ENCODE measurements around the gene CGB7. TPM values are rescaled to one million over a fixed set of nuclear protein-coding genes. Genes with fewer than 3 reads are reported as not detected.

The CGB7 gene
- total and polyA plus RNA-seq, 2 donors (not counting 1 experiment from before 2014, with no cell fraction given): not detected

GRCh38 chr19:49064029-49064629 is 6.6 kb upstream of the CGB7 start:
- Histone ChIP-seq H3K36me3 (replicated peaks in 1 of 2; ENCODE audit: control extremely low read depth in 1 of 2, control insufficient read depth in 1 of 2, extremely low read depth in 1 of 2, insufficient read depth in 2 of 2, low read length in 1 of 2) (no peaks in the 10 kb centered on the region), H3K27me3 (replicated peaks in 1 of 4; ENCODE audit: control extremely low read depth in 1 of 4, control insufficient read depth in 3 of 4, insufficient read depth in 4 of 4, low read length in 3 of 4) (peaks cover 0 to 58% (median 20%) of the 10 kb centered on the region in 4 experiments), H4K20me1 (ENCODE audit: control insufficient read depth, insufficient read depth, low read length, poor library complexity, severe bottlenecking) (no peaks in the 10 kb centered on the region), H3K4me2 (replicated peaks; ENCODE audit: low read depth, low read length, poor library complexity, severe bottlenecking) (peak overlapping the region; percentile 49), H3K79me2 (ENCODE audit: control insufficient read depth, insufficient read depth, low read length) (no peaks in the 10 kb centered on the region), H3K27ac (ENCODE audit: low read length in 2 of 2) (no peak overlapping the region), H3K9me3 (ENCODE audit: control extremely low read depth in 1 of 3, control insufficient read depth in 2 of 3, insufficient read depth in 1 of 3, low read length in 2 of 3) (peaks cover 0 to 9% (median 0%) of the 10 kb centered on the region in 3 donors), H3K4me1 (ENCODE audit: control insufficient read depth in 2 of 2, insufficient read depth in 2 of 2, low read length in 2 of 2) (peaks cover 0 to 5% of the 10 kb centered on the region in 2 donors), H3K9ac (ENCODE audit: low read length) (no peak overlapping the region), H2AFZ (ENCODE audit: insufficient read depth, low read depth, low read length, poor library complexity, severe bottlenecking) (no peak overlapping the region), H3K4me3 (ENCODE audit: control extremely low read depth in 1 of 5, extremely low read depth in 1 of 5, insufficient read depth in 1 of 5, low read depth in 2 of 5, low read length in 4 of 5) (no peak overlapping the region)
- Mint-ChIP-seq H3K27me3 (peaks cover 47% of the 10 kb centered on the region), H3K4me3 (no peak overlapping the region), H3K9me3 (ENCODE audit: insufficient read depth) (no peaks in the 10 kb centered on the region), H3K27ac (no peak overlapping the region), H3K4me1 (peaks cover 4% of the 10 kb centered on the region)
- 61% methylated on average over 5 of the region's 10 CpGs for WGBS (ENCODE audit: insufficient coverage)
- intact Hi-C loops (cut with micrococcal nuclease): no loop called here
- DNase-seq: no peak
- no peak for ATAC-seq (ENCODE audit: low read depth)
- CTCF ChIA-PET: no interaction called here
- POLR2A ChIA-PET: interaction anchor here (0.5 kb wide), 1 partner anchor 636 kb away, joined by 3 read pairs; no protein-coding TSS in a partner anchor
- TF ChIP-seq CTCF (IDR thresholded peaks at IDR 0.05): no peak
- TF ChIP-seq EZH2 (IDR thresholded peaks at IDR 0.05; ENCODE audit: borderline replicate concordance, insufficient read depth, low read depth, low read length, poor library complexity, severe bottlenecking): no peak

- Histone ChIP-seq H3K4me1 (ENCODE audit: control insufficient read depth in 2 of 2, insufficient read depth in 2 of 2, low read length in 2 of 2) (peaks cover 17 to 20% of the 10 kb centered on the region in 2 donors), H3K79me2 (ENCODE audit: control insufficient read depth, insufficient read depth, low read length) (no peaks in the 10 kb centered on the region), H3K36me3 (replicated peaks in 1 of 2; ENCODE audit: control extremely low read depth in 1 of 2, control insufficient read depth in 1 of 2, extremely low read depth in 1 of 2, insufficient read depth in 2 of 2, low read length in 1 of 2) (no peaks in the 10 kb centered on the region), H3K4me2 (replicated peaks; ENCODE audit: low read depth, low read length, poor library complexity, severe bottlenecking) (no peak overlapping the region), H3K27me3 (replicated peaks in 1 of 4; ENCODE audit: control extremely low read depth in 1 of 4, control insufficient read depth in 3 of 4, insufficient read depth in 4 of 4, low read length in 3 of 4) (peaks cover 0 to 68% (median 30%) of the 10 kb centered on the region in 4 experiments), H3K4me3 (ENCODE audit: control extremely low read depth in 1 of 5, extremely low read depth in 1 of 5, insufficient read depth in 1 of 5, low read depth in 2 of 5, low read length in 4 of 5) (no peak overlapping the region), H4K20me1 (ENCODE audit: control insufficient read depth, insufficient read depth, low read length, poor library complexity, severe bottlenecking) (no peaks in the 10 kb centered on the region), H3K9ac (ENCODE audit: low read length) (no peak overlapping the region), H3K9me3 (ENCODE audit: control extremely low read depth in 1 of 3, control insufficient read depth in 2 of 3, insufficient read depth in 1 of 3, low read length in 2 of 3) (peaks cover 0 to 27% (median 0%) of the 10 kb centered on the region in 3 donors), H2AFZ (ENCODE audit: insufficient read depth, low read depth, low read length, poor library complexity, severe bottlenecking) (no peak overlapping the region), H3K27ac (ENCODE audit: low read length in 2 of 2) (no peak overlapping the region)
- peaks cover 41% of the 10 kb centered on the region for H3K27me3 Mint-ChIP-seq
- POLR2A ChIA-PET: no interaction called here
- no peak for ATAC-seq (ENCODE audit: low read depth)
- CTCF ChIA-PET: interaction anchor here (0.5 to 0.6 kb wide), 3 partner anchors 27 to 656 kb away, joined by 3 to 5 read pairs (median 3); no protein-coding TSS in a partner anchor
- TF ChIP-seq EZH2 (IDR thresholded peaks at IDR 0.05; ENCODE audit: borderline replicate concordance, insufficient read depth, low read depth, low read length, poor library complexity, severe bottlenecking): no peak
- TF ChIP-seq CTCF (IDR thresholded peaks at IDR 0.05): no peak
- DNase-seq: no peak
- no peak overlapping the region for H3K27ac Mint-ChIP-seq
- no peak overlapping the region for H3K4me3 Mint-ChIP-seq
- intact Hi-C loops (cut with micrococcal nuclease): no loop called here
- H3K9me3 Mint-ChIP-seq (ENCODE audit: insufficient read depth): no peaks in the 10 kb centered on the region
- peaks cover 19% of the 10 kb centered on the region for H3K4me1 Mint-ChIP-seq
- 41% methylated on average over 25 of the region's 25 CpGs for WGBS (ENCODE audit: insufficient coverage)
Measured at GRCh38 chr19:49061445-49061844, 3.9 kb upstream of the CGB7 start.
